ENCODE data around the gene LTBP1.

LTBP1 gene

GRCh38 chr2:32938934-32939333, 7.8 kb upstream of the LTBP1 start:
- no peak for TF ChIP-seq EP300 (IDR thresholded peaks at IDR 0.05; ENCODE audit: borderline replicate concordance)
- no peak for TF ChIP-seq ZBTB7A (IDR thresholded peaks at IDR 0.05; ENCODE audit: low read depth)
- no peak for TF ChIP-seq YY1 (IDR thresholded peaks at IDR 0.05; ENCODE audit: low read depth)
- TF ChIP-seq EGR1 (IDR thresholded peaks at IDR 0.05): no peak
- TF ChIP-seq CREB1 (IDR thresholded peaks at IDR 0.05; ENCODE audit: low read depth): no peak
- no peak for TF ChIP-seq CEBPB (IDR thresholded peaks at IDR 0.05)
- TF ChIP-seq TCF12 (IDR thresholded peaks at IDR 0.05; ENCODE audit: low read depth): no peak
- TF ChIP-seq TEAD4 (IDR thresholded peaks at IDR 0.05): no peak
- TF ChIP-seq RAD21 (IDR thresholded peaks at IDR 0.05; ENCODE audit: low read depth): no peak
- no peak for TF ChIP-seq MAX (IDR thresholded peaks at IDR 0.05)
- TF ChIP-seq TAF1 (IDR thresholded peaks at IDR 0.05; ENCODE audit: low read depth): no peak

GRCh38 chr2:32940316-32940997, 6.3 kb upstream of the LTBP1 start:
- TF ChIP-seq ZBTB7A (IDR thresholded peaks at IDR 0.05; ENCODE audit: low read depth): no peak
- no peak for TF ChIP-seq EGR1 (IDR thresholded peaks at IDR 0.05)
- no peak for TF ChIP-seq USF1 (IDR thresholded peaks at IDR 0.05)
- no peak for TF ChIP-seq CEBPB (IDR thresholded peaks at IDR 0.05)
- TF ChIP-seq TEAD4 (IDR thresholded peaks at IDR 0.05): no peak
- TF ChIP-seq NFIC (IDR thresholded peaks at IDR 0.05): no peak
- TF ChIP-seq MAX (IDR thresholded peaks at IDR 0.05): no peak

- TF ChIP-seq USF1 (IDR thresholded peaks at IDR 0.05) (no peak), EGR1 (IDR thresholded peaks at IDR 0.05) (no peak), FOXM1 (IDR thresholded peaks at IDR 0.05; ENCODE audit: borderline replicate concordance, low read depth) (no peak), TCF12 (IDR thresholded peaks at IDR 0.05; ENCODE audit: low read depth) (no peak), NFIC (IDR thresholded peaks at IDR 0.05) (no peak), REST (IDR thresholded peaks at IDR 0.05; ENCODE audit: low read depth) (no peak), CEBPB (IDR thresholded peaks at IDR 0.05) (no peak), YY1 (IDR thresholded peaks at IDR 0.05; ENCODE audit: low read depth) (no peak), MAX (IDR thresholded peaks at IDR 0.05) (no peak), EP300 (IDR thresholded peaks at IDR 0.05; ENCODE audit: borderline replicate concordance) (no peak), ZBTB7A (IDR thresholded peaks at IDR 0.05; ENCODE audit: low read depth) (no peak), RAD21 (IDR thresholded peaks at IDR 0.05; ENCODE audit: low read depth) (no peak), CREB1 (IDR thresholded peaks at IDR 0.05; ENCODE audit: low read depth) (no peak)
Measured at GRCh38 chr2:32941944-32942690, 4.6 kb upstream of the LTBP1 start.

- TF ChIP-seq ZBTB7A (IDR thresholded peaks at IDR 0.05; ENCODE audit: low read depth): no peak
- TF ChIP-seq EP300 (IDR thresholded peaks at IDR 0.05; ENCODE audit: borderline replicate concordance): no peak
- TF ChIP-seq NFIC (IDR thresholded peaks at IDR 0.05): no peak
- no peak for TF ChIP-seq CREB1 (IDR thresholded peaks at IDR 0.05; ENCODE audit: low read depth)
- TF ChIP-seq TAF1 (IDR thresholded peaks at IDR 0.05; ENCODE audit: low read depth): no peak
- no peak for TF ChIP-seq RAD21 (IDR thresholded peaks at IDR 0.05; ENCODE audit: low read depth)
- TF ChIP-seq FOXM1 (IDR thresholded peaks at IDR 0.05; ENCODE audit: borderline replicate concordance, low read depth): no peak
- TF ChIP-seq YY1 (IDR thresholded peaks at IDR 0.05; ENCODE audit: low read depth): no peak
Measured at GRCh38 chr2:32942793-32943485, 3.8 kb upstream of the LTBP1 start.

GRCh38 chr2:32945286-32945685, 1.5 kb upstream of the LTBP1 start:
- TF ChIP-seq EP300 (IDR thresholded peaks at IDR 0.05; ENCODE audit: borderline replicate concordance) (no peak), TCF12 (IDR thresholded peaks at IDR 0.05; ENCODE audit: low read depth) (no peak), YY1 (IDR thresholded peaks at IDR 0.05; ENCODE audit: low read depth) (no peak), ZBTB7A (IDR thresholded peaks at IDR 0.05; ENCODE audit: low read depth) (no peak), TEAD4 (IDR thresholded peaks at IDR 0.05) (no peak), CREB1 (IDR thresholded peaks at IDR 0.05; ENCODE audit: low read depth) (no peak), CEBPB (IDR thresholded peaks at IDR 0.05) (no peak), TAF1 (IDR thresholded peaks at IDR 0.05; ENCODE audit: low read depth) (no peak), EGR1 (IDR thresholded peaks at IDR 0.05) (no peak), MAX (IDR thresholded peaks at IDR 0.05) (no peak), REST (IDR thresholded peaks at IDR 0.05; ENCODE audit: low read depth) (no peak), NFIC (IDR thresholded peaks at IDR 0.05) (no peak), FOXM1 (IDR thresholded peaks at IDR 0.05; ENCODE audit: borderline replicate concordance, low read depth) (no peak), RAD21 (IDR thresholded peaks at IDR 0.05; ENCODE audit: low read depth) (no peak), USF1 (IDR thresholded peaks at IDR 0.05) (no peak)

Measured in Ishikawa (cell line).